NCI-H345 treated with DMSO at 0.1 percent for 48 hours (cell line): ENCODE data around the gene FASN.
A peak's percentile ranks its signal among the peaks of the same experiment; 100 is the strongest.

ENCODE experiments used
- DNase-seq: peaks from one replicate; lab custom pipeline; 2025; ENCODE audit not compliant: unreplicated experiment; lab: John Stamatoyannopoulos, UW

Gene FASN

GRCh38 chr17:82118168-82118814 lies 20.3 kb upstream of the FASN start:
- DNase-seq: no peak

- no peak for DNase-seq
Observed at GRCh38 chr17:82117139-82118090, 19.4 kb upstream of the FASN start.

GRCh38 chr17:82116246-82116645 lies 18.2 kb upstream of the FASN start:
- no peak for DNase-seq

GRCh38 chr17:82114872-82115271 lies 16.8 kb upstream of the FASN start:
- DNase-seq: no peak

GRCh38 chr17:82114447-82114846 lies 16.4 kb upstream of the FASN start:
- DNase-seq: no peak

GRCh38 chr17:82113941-82114340 lies 15.9 kb upstream of the FASN start:
- DNase-seq: no peak

GRCh38 chr17:82113422-82113821 lies 15.4 kb upstream of the FASN start:
- no peak for DNase-seq

- DNase-seq: no peak
Observed at GRCh38 chr17:82112914-82113311, 14.9 kb upstream of the FASN start.

- no peak for DNase-seq
Observed at GRCh38 chr17:82112181-82112913, 14.3 kb upstream of the FASN start.

GRCh38 chr17:82110298-82110697 lies 12.3 kb upstream of the FASN start:
- DNase-seq: no peak

GRCh38 chr17:82108961-82109475 lies 11.0 kb upstream of the FASN start:
- no peak for DNase-seq

- no peak for DNase-seq
Observed at GRCh38 chr17:82108496-82108945, 10.5 kb upstream of the FASN start.

GRCh38 chr17:82108038-82108437 lies 10.0 kb upstream of the FASN start:
- no peak for DNase-seq

- DNase-seq: no peak
Observed at GRCh38 chr17:82107341-82107860, 9.4 kb upstream of the FASN start.

GRCh38 chr17:82106688-82107305 lies 8.8 kb upstream of the FASN start:
- DNase-seq: no peak

- DNase-seq: peak; percentile 37
Observed at GRCh38 chr17:82105882-82106687, 8.0 kb upstream of the FASN start.

GRCh38 chr17:82105417-82105881 lies 7.4 kb upstream of the FASN start:
- DNase-seq: no peak

GRCh38 chr17:82104797-82105416 lies 6.9 kb upstream of the FASN start:
- DNase-seq: no peak
